ENCODE measurements around the gene LRRC45.
"Not testable (repeated sequence)": the region's sequence is repeated elsewhere in the genome, so short reads cannot be mapped to it uniquely, and the experiment has no call there.

The LRRC45 gene

GRCh38 chr17:82022981-82023446 lies at the start of gene LRRC45:
Gene LRRC45, plus strand, starts transcription at chr17:82023305. Its CDS starts 339 bp downstream, at chr17:82023644.
- DNase-seq (ENCODE audit: low read depth in 1 of 2, low spot score in 1 of 2) = peak; percentile 99 to 100
- TF ChIP-seq JUND (IDR thresholded peaks at IDR 0.05; ENCODE audit: low read depth) = no peak
- in situ Hi-C loops (cut with HindIII; ENCODE audit: low pct_unique_long_range_greater_than_20kb, low sequenced_read_pairs) = no loop called here

- no peak for DNase-seq (ENCODE audit: low read depth in 1 of 2, low spot score in 1 of 2)
- no peak for TF ChIP-seq JUND (IDR thresholded peaks at IDR 0.05; ENCODE audit: low read depth)
- in situ Hi-C loops (cut with HindIII; ENCODE audit: low pct_unique_long_range_greater_than_20kb, low sequenced_read_pairs) = no loop called here
Measured at GRCh38 chr17:81973432-81973831, 49.7 kb upstream of the LRRC45 start.

GRCh38 chr17:81976332-81977210 lies 46.5 kb upstream of the LRRC45 start:
- no peak for TF ChIP-seq JUND (IDR thresholded peaks at IDR 0.05; ENCODE audit: low read depth)
- in situ Hi-C loops (cut with HindIII; ENCODE audit: low pct_unique_long_range_greater_than_20kb, low sequenced_read_pairs) = no loop called here
- DNase-seq (ENCODE audit: low read depth in 1 of 2, low spot score in 1 of 2) = peak in 1 of 2 experiments; percentile 53

- in situ Hi-C loops (cut with HindIII; ENCODE audit: low pct_unique_long_range_greater_than_20kb, low sequenced_read_pairs) = no loop called here
- peak; percentile 69 to 95 for DNase-seq (ENCODE audit: low read depth in 1 of 2, low spot score in 1 of 2)
- no peak for TF ChIP-seq JUND (IDR thresholded peaks at IDR 0.05; ENCODE audit: low read depth)
Measured at GRCh38 chr17:81977211-81977808, 45.8 kb upstream of the LRRC45 start, which contains the start of gene ASPSCR1. Gene ASPSCR1, plus strand, starts transcription at chr17:81977629. Its CDS starts 18 bp downstream, at chr17:81977647.

DNA sequence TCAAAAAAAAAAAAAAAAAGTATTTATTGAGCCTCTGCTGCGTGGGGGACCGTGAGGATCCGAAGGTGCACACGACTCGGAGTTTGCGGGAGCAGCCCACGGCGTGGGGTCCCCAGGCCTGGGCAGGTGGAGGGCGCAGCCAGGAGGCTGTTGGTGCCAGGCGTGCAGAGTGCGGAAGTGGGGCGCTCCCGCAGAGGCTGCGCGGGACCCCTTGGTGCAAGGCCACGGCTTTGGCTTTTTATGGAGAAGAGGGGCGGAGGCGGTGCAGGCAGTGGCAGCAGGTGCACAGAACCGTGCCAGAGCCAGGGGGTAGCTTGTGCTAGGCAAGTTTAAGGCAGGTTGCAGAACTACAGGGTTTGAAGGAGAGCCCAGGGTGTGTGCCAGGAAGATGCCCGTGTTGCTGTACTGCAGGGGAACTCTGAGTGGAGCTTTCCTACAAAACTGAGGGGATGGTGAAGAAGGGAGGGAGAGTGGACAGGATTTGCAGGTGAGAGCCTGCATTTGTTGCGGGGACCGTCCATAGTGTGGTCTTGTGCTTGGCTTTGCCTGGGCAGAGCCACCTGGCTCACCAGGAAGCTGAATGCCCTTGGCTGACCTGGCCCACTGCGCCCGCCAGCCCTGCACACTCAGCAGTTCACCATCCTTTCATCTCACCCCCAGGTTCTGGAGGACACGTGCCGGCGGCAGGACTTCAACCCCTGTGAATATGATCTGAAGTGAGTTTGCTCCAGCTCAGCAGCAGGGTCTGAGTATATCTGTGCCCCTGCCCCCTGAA lies 44.4 kb upstream of the LRRC45 start:
- no peak for DNase-seq (ENCODE audit: low read depth in 1 of 2, low spot score in 1 of 2)
- TF ChIP-seq JUND (IDR thresholded peaks at IDR 0.05; ENCODE audit: low read depth) = no peak

DNA sequence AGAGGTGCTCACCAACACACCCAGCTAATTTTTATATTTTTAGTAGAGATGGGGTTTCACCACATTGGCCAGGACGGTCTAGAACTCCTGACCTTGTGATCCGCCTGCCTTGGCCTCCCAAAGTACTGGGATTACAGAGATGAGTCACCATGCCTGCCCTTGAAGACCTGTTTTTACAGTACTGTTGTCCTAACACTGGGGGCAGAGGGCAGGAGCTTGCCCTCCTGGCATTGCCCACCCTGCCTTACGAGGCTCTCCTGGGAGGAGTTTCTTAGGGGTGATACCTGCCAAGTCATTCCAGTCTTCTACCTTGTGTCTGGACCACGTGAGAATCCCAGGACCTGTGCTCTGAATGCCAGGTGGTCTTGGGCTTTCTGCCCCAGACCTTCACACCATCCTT lies 43.0 kb upstream of the LRRC45 start:
- no peak for TF ChIP-seq JUND (IDR thresholded peaks at IDR 0.05; ENCODE audit: low read depth)
- in situ Hi-C loops (cut with HindIII; ENCODE audit: low pct_unique_long_range_greater_than_20kb, low sequenced_read_pairs) = no loop called here
- no peak for DNase-seq (ENCODE audit: low read depth in 1 of 2, low spot score in 1 of 2)

More for the DNA sequence above, 44.4 kb upstream of the LRRC45 start:
- in situ Hi-C loops (cut with HindIII; ENCODE audit: low pct_unique_long_range_greater_than_20kb, low sequenced_read_pairs) = no loop called here

DNA sequence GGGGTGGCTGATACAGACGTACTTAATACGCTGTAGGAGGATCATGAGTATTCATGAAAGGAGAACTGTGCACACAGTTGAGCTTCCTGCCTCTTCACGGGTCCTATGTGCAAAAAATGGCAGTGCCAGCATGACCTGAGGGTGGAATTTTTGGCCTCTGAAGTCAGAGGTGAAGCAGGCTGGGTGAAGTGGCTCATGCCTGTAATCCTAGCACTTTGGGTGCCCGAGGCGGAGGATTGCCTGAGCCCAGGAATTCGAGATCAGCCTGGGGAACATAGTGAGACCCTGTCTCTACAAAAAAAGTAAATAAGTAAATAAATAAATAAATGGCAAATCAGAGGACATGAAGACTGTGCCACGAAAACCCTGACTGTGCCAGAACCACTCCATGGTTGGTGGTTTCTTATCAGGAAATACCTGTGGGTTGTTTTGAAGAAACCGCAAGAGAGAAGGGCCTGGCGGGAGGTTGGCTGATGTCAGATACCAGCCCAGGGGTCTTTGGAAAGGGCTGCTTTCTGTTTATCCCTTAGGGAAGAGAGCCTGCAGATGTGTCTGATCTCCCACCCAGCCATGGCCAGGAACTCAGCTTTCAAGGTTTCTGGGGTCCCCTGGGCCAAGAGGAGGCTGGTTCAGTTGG lies 42.3 kb upstream of the LRRC45 start:
- in situ Hi-C loops (cut with HindIII; ENCODE audit: low pct_unique_long_range_greater_than_20kb, low sequenced_read_pairs) = no loop called here
- peak in 1 of 2 experiments; percentile 53 for DNase-seq (ENCODE audit: low read depth in 1 of 2, low spot score in 1 of 2)
- no peak for TF ChIP-seq JUND (IDR thresholded peaks at IDR 0.05; ENCODE audit: low read depth)

- in situ Hi-C loops (cut with HindIII; ENCODE audit: low pct_unique_long_range_greater_than_20kb, low sequenced_read_pairs) = not testable (repeated sequence)
Measured at GRCh38 chr17:81981511-81981910, 41.6 kb upstream of the LRRC45 start.

GRCh38 chr17:81983011-81983638 lies 40.0 kb upstream of the LRRC45 start:
- no peak for DNase-seq (ENCODE audit: low read depth in 1 of 2, low spot score in 1 of 2)
- TF ChIP-seq JUND (IDR thresholded peaks at IDR 0.05; ENCODE audit: low read depth) = no peak
- in situ Hi-C loops (cut with HindIII; ENCODE audit: low pct_unique_long_range_greater_than_20kb, low sequenced_read_pairs) = no loop called here

More at GRCh38 chr17:81981511-81981910, 41.6 kb upstream of the LRRC45 start:
- DNase-seq (ENCODE audit: low read depth in 1 of 2, low spot score in 1 of 2) = not testable (repeated sequence)

- in situ Hi-C loops (cut with HindIII; ENCODE audit: low pct_unique_long_range_greater_than_20kb, low sequenced_read_pairs) = no loop called here
- TF ChIP-seq JUND (IDR thresholded peaks at IDR 0.05; ENCODE audit: low read depth) = no peak
- DNase-seq (ENCODE audit: low read depth in 1 of 2, low spot score in 1 of 2) = no peak
Measured at GRCh38 chr17:81983639-81984373, 39.3 kb upstream of the LRRC45 start.

DNA sequence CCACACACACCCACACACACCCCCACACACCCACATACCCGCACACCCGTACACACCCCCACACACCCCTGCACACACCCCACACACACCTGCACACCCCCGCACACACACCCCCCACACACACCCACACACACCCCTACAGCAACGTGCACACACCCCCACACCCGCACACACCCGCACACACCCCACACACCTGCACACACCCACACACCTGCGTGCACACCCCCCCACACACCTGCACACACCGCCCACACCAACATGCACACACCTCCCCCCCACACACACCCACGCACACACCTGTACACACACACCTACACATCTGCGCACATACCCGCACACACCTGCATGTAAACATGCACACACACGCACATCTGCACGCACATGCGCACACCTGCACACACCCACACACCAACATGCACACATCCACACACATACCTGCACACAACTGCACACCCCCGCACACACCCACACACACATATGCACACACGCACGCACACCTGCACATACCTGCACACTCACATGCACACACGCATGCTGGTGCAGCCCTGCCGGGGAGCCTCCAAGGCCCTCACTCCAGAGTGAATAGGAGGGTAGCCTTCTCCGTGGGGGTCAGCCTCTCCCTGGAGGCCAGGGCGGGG lies 38.2 kb upstream of the LRRC45 start:
- DNase-seq (ENCODE audit: low read depth in 1 of 2, low spot score in 1 of 2) = no peak
- in situ Hi-C loops (cut with HindIII; ENCODE audit: low pct_unique_long_range_greater_than_20kb, low sequenced_read_pairs) = no loop called here

More for the DNA sequence above, 38.2 kb upstream of the LRRC45 start:
- no peak for TF ChIP-seq JUND (IDR thresholded peaks at IDR 0.05; ENCODE audit: low read depth)

All from T47D (cell line).